MM.1S (cell line): ENCODE results near the gene PDE10A.

ENCODE experiments used
- DNase-seq: peaks from one replicate; pipeline ENCODE4 v3.0.0-alpha.2; 2015
- H2AFZ ChIP-seq: fragments of 300-600 bp; sonication (generic); 2 replicates; pipeline ENCODE4 v1.6.0; 2016; ENCODE audit warnings: antibody characterized with exemption, low read length
- H3F3A ChIP-seq: fragments of 300-600 bp; sonication (generic); 2 replicates; pipeline ENCODE4 v1.6.1; 2016; ENCODE audit warnings: mild to moderate bottlenecking, antibody characterized with exemption, low read length, moderate library complexity, mixed read lengths; ENCODE audit not compliant: insufficient read depth
- H3K27ac ChIP-seq: fragments of 300-600 bp; sonication (generic); 2 replicates; pipeline ENCODE4 v1.5.1; 2016; ENCODE audit warnings: mild to moderate bottlenecking, low read length
- H3K27me3 ChIP-seq: fragments of 300-600 bp; sonication (generic); replicated peaks from 2 replicates; pipeline ENCODE4 v1.6.0; 2016; ENCODE audit warnings: low read length; ENCODE audit not compliant: insufficient read depth
- H3K36me3 ChIP-seq: fragments of 300-600 bp; sonication (generic); replicated peaks from 2 replicates; pipeline ENCODE4 v1.6.1; 2016; ENCODE audit warnings: mild to moderate bottlenecking, low read length, mixed read lengths; ENCODE audit not compliant: insufficient read depth
- H3K4me1 ChIP-seq: fragments of 300-600 bp; sonication (generic); 2 replicates; pipeline ENCODE4 v1.6.1; 2016; ENCODE audit warnings: low read length, mixed read lengths
- H3K4me2 ChIP-seq: fragments of 300-600 bp; sonication (generic); 2 replicates; pipeline ENCODE4 v1.6.0; 2016; ENCODE audit warnings: low read depth, low read length
- H3K4me3 ChIP-seq: fragments of 300-600 bp; sonication (generic); 2 replicates; pipeline ENCODE4 v1.5.1; 2016; ENCODE audit warnings: low read length, mixed read lengths
- H3K79me2 ChIP-seq: fragments of 300-600 bp; sonication (generic); 2 replicates; pipeline ENCODE4 v1.6.1; 2016; ENCODE audit warnings: mixed run types, low read length, mixed read lengths
- H3K9ac ChIP-seq: fragments of 300-600 bp; sonication (generic); 2 replicates; pipeline ENCODE4 v1.6.1; 2016; ENCODE audit warnings: low read length, mixed read lengths
- H3K9me2 ChIP-seq: fragments of 300-600 bp; sonication (generic); replicated peaks from 2 replicates; pipeline ENCODE4 v1.6.1; 2016; ENCODE audit warnings: mild to moderate bottlenecking, low read length, mixed read lengths; ENCODE audit not compliant: insufficient read depth
- H3K9me3 ChIP-seq: fragments of 300-600 bp; sonication (generic); replicated peaks from 2 replicates; pipeline ENCODE4 v1.6.1; 2016; ENCODE audit warnings: mild to moderate bottlenecking, low read length, mixed read lengths; ENCODE audit not compliant: insufficient read depth
- H4K20me1 ChIP-seq: fragments of 300-600 bp; sonication (generic); 2 replicates; pipeline ENCODE4 v1.6.1; 2016; ENCODE audit warnings: mild to moderate bottlenecking, low read length, moderate library complexity, mixed read lengths; ENCODE audit not compliant: insufficient read depth
- CTCF ChIP-seq: fragments of 300-600 bp; sonication (generic); IDR thresholded peaks from 2 replicates; pipeline ENCODE4 v1.5.1; 2016; ENCODE audit warnings: antibody characterized with exemption, low read length, mixed read lengths
- EZH2 ChIP-seq: fragments of 300-600 bp; sonication (generic); optimal IDR thresholded peaks from 2 replicates; pipeline ENCODE3; 2017; ENCODE audit warnings: low read depth, mild to moderate bottlenecking, antibody characterized with exemption, low read length, mixed read lengths
- EZH2phosphoT487 ChIP-seq: fragments of 300-600 bp; sonication (generic); IDR thresholded peaks from 2 replicates; pipeline ENCODE4 v1.6.1; 2018; ENCODE audit warnings: antibody characterized with exemption, low read length

The PDE10A gene

GRCh38 chr6:165665384-165665672, 2.3 kb upstream of the PDE10A start:
- Histone ChIP-seq H3K9ac (no peak overlapping the region), H3K36me3 (no peaks in the 10 kb centered on the region), H3K27me3 (no peaks in the 10 kb centered on the region), H2AFZ (no peak overlapping the region), H3F3A (no peaks in the 10 kb centered on the region), H3K4me1 (no peaks in the 10 kb centered on the region), H3K79me2 (no peaks in the 10 kb centered on the region), H3K4me3 (no peak overlapping the region), H4K20me1 (no peaks in the 10 kb centered on the region), H3K27ac (no peak overlapping the region), H3K9me2 (no peaks in the 10 kb centered on the region), H3K9me3 (no peaks in the 10 kb centered on the region), H3K4me2 (no peak overlapping the region)
- TF ChIP-seq EZH2phosphoT487 = no peak
- TF ChIP-seq EZH2 = no peak
- no peak for TF ChIP-seq CTCF
- no peak for DNase-seq

GRCh38 chr6:165664559-165665383, 1.7 kb upstream of the PDE10A start:
- no peak for TF ChIP-seq CTCF
- no peak for TF ChIP-seq EZH2phosphoT487
- TF ChIP-seq EZH2 = no peak
- Histone ChIP-seq H3K9me2 (no peaks in the 10 kb centered on the region), H4K20me1 (no peaks in the 10 kb centered on the region), H2AFZ (no peak overlapping the region), H3F3A (no peaks in the 10 kb centered on the region), H3K27me3 (no peaks in the 10 kb centered on the region), H3K4me3 (no peak overlapping the region), H3K9ac (no peak overlapping the region), H3K4me1 (no peaks in the 10 kb centered on the region), H3K79me2 (no peaks in the 10 kb centered on the region), H3K4me2 (no peak overlapping the region), H3K36me3 (no peaks in the 10 kb centered on the region), H3K27ac (no peak overlapping the region), H3K9me3 (no peaks in the 10 kb centered on the region)
- DNase-seq = no peak

GRCh38 chr6:165663736-165664558, 906 bp upstream of the PDE10A start:
- Histone ChIP-seq H3K4me1 (no peaks in the 10 kb centered on the region), H3K27me3 (no peaks in the 10 kb centered on the region), H3K79me2 (no peaks in the 10 kb centered on the region), H3K4me2 (no peak overlapping the region), H3K9me3 (no peaks in the 10 kb centered on the region), H3K9ac (no peak overlapping the region), H3K27ac (no peak overlapping the region), H3K9me2 (no peaks in the 10 kb centered on the region), H3K4me3 (no peak overlapping the region), H2AFZ (no peak overlapping the region), H3K36me3 (no peaks in the 10 kb centered on the region), H3F3A (no peaks in the 10 kb centered on the region), H4K20me1 (no peaks in the 10 kb centered on the region)
- TF ChIP-seq EZH2phosphoT487 = no peak
- TF ChIP-seq EZH2 = no peak
- no peak for TF ChIP-seq CTCF
- DNase-seq = no peak
